ENCODE results near the gene ARID3A.

DNA sequence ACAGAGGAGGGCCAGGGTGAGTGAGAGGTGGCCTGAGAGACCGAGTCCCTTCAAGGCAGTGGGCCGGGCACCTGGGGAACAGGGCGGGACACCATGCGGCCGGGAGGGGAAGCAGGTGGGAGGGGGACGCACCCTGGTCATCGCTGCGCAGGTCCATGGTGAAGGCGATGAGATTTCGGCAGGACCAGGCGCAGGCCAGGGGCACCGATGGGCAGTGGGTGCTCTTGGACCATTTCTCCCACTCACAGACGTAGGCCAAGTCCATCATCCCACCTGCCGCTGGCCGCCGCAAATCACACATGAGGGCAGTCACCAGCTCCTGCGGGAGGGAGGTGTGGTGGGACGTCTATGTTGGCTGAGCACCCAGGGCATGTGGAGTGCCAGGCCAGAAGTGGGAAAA, 35.0 kb upstream of the ARID3A start:
- no peak for TF ChIP-seq EZH2 (optimal IDR thresholded peaks at IDR 0.05; ENCODE audit: low read depth, low read length)
- TF ChIP-seq, protein P1, sequence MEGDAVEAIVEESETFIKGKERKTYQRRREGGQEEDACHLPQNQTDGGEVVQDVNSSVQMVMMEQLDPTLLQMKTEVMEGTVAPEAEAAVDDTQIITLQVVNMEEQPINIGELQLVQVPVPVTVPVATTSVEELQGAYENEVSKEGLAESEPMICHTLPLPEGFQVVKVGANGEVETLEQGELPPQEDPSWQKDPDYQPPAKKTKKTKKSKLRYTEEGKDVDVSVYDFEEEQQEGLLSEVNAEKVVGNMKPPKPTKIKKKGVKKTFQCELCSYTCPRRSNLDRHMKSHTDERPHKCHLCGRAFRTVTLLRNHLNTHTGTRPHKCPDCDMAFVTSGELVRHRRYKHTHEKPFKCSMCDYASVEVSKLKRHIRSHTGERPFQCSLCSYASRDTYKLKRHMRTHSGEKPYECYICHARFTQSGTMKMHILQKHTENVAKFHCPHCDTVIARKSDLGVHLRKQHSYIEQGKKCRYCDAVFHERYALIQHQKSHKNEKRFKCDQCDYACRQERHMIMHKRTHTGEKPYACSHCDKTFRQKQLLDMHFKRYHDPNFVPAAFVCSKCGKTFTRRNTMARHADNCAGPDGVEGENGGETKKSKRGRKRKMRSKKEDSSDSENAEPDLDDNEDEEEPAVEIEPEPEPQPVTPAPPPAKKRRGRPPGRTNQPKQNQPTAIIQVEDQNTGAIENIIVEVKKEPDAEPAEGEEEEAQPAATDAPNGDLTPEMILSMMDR (IDR thresholded peaks at IDR 0.05; ENCODE audit: low read length): no peak
- TF ChIP-seq EZH2phosphoT487 (IDR thresholded peaks at IDR 0.05; ENCODE audit: low read length): no peak

Data from MM.1S (cell line).